Stimulated activated CD8-positive, alpha-beta memory T cell treated with anti-CD3 and anti-CD28 coated beads, Interleukin-15, amount 100 ng/mL, for 1 hour (primary cell): ENCODE results near the gene CEMIP.

Source experiments
- DNase-seq: peaks from one replicate; pipeline ENCODE4 v3.0.0-alpha.2; 2020; ENCODE audit warnings: low read depth

The CEMIP gene

GRCh38 chr15:80785335-80785734 lies 6.2 kb downstream of the CEMIP start:
- no peak for DNase-seq

- DNase-seq = no peak
Observed at GRCh38 chr15:80785811-80786354, 6.7 kb downstream of the CEMIP start.

GRCh38 chr15:80787316-80787715 lies 8.1 kb downstream of the CEMIP start:
- DNase-seq = no peak

- DNase-seq = no peak
Observed at GRCh38 chr15:80788536-80788935, 9.4 kb downstream of the CEMIP start.

- no peak for DNase-seq
Observed at GRCh38 chr15:80789296-80789695, 10.1 kb downstream of the CEMIP start.

GRCh38 chr15:80789796-80790195 lies 10.6 kb downstream of the CEMIP start:
- DNase-seq = no peak

- DNase-seq = no peak
Observed at GRCh38 chr15:80790236-80790635, 11.1 kb downstream of the CEMIP start.

GRCh38 chr15:80791004-80791403 lies 11.8 kb downstream of the CEMIP start:
- DNase-seq = no peak

- DNase-seq = no peak
Observed at GRCh38 chr15:80796407-80796806, 17.2 kb downstream of the CEMIP start.

GRCh38 chr15:80798911-80799310 lies 19.7 kb downstream of the CEMIP start:
- DNase-seq = no peak

- DNase-seq = no peak
Observed at GRCh38 chr15:80800067-80800466, 20.9 kb downstream of the CEMIP start.

- DNase-seq = no peak
Observed at GRCh38 chr15:80801891-80802680, 22.9 kb downstream of the CEMIP start.

GRCh38 chr15:80803580-80804525 lies 24.7 kb downstream of the CEMIP start:
- no peak for DNase-seq

GRCh38 chr15:80804970-80805495 lies 25.9 kb downstream of the CEMIP start:
- no peak for DNase-seq

- DNase-seq = no peak
Observed at GRCh38 chr15:80811781-80812315, 32.7 kb downstream of the CEMIP start.

GRCh38 chr15:80815106-80815505 lies 35.9 kb downstream of the CEMIP start:
- no peak for DNase-seq

- no peak for DNase-seq
Observed at GRCh38 chr15:80816049-80816653, 37.0 kb downstream of the CEMIP start.

- DNase-seq = no peak
Observed at GRCh38 chr15:80816936-80817335, 37.8 kb downstream of the CEMIP start.

GRCh38 chr15:80817901-80818300 lies 38.7 kb downstream of the CEMIP start:
- no peak for DNase-seq

- no peak for DNase-seq
Observed at GRCh38 chr15:80819001-80819400, 39.8 kb downstream of the CEMIP start.

- DNase-seq = no peak
Observed at GRCh38 chr15:80820092-80820491, 40.9 kb downstream of the CEMIP start.

- DNase-seq = no peak
Observed at GRCh38 chr15:80822256-80822655, 43.1 kb downstream of the CEMIP start.
